Activated CD8-positive, alpha-beta memory T cell treated with anti-CD3 and anti-CD28 coated beads for 48 hours (primary cell): ENCODE results near the gene SYNRG.

Experiments
- DNase-seq, 3 experiments: peaks; one replicate each; pipeline ENCODE4 v3.0.0-alpha.2; 2020; ENCODE audit warnings: low read depth in 2 of 3, low spot score in 2 of 3

SYNRG gene

DNA sequence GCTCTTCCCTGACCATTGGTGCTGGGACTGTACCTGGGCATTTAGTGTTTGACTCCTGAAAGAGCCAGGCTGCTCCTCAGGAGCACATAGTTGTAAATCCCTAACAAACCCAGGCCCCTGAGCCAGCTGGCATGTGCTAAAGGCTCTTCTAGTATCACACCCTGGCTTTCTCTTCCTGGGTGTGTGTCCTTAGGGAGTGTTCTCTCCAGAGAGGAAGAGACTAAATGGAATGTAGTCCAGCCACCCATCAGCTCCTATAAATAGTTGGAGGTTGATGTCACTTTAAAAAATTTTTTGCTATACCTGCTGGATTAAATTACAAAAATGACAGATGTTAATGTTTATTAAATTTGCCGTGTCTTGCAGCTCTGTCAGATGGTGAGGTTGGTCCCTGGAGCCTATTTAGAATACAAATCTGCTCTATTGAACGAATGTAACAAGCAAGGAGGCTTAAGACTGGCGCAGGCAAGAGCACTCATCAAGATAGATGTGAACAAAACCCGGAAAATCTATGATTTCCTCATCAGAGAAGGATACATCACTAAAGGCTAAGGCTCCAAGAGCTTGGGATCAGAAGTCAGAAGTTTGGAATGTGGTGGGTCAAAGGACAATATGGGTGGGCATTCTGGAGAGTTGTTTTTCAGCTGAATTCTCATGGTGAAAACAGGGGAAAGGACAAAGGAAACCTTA lies 132.6 kb downstream of the SYNRG start:
- no peak for DNase-seq

DNA sequence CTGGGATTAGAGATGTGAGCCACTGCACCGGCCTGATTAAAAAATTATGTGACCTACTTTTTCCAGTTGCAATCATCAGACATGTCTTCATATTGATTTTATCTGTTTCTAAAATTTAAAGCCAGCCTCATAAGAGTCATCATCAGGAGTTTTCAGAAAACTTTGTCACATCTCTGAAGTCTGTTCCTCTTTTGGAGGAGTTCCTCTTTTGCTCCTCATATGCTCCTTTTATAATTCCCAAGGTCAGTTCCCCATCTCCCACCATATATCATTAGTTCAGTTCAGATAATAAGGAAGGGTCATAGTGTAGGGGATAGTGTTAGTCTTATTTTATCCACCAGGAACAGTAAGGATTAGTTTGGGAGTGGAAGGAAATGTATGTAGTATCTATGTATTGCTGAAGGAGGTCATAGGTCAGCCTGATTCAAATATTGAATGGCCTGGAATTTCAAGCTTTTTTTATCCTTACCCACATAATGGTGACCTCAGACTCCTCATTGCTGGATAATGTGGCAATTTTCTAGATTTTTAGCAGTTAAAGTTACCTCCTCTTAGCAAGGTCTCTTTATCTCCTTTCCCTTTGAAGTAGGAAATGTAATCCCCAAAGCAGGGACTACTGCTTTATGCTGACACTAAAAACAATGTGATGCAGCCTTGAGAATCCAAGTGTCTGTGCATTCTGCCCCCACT lies 133.3 kb downstream of the SYNRG start:
- no peak for DNase-seq

DNA sequence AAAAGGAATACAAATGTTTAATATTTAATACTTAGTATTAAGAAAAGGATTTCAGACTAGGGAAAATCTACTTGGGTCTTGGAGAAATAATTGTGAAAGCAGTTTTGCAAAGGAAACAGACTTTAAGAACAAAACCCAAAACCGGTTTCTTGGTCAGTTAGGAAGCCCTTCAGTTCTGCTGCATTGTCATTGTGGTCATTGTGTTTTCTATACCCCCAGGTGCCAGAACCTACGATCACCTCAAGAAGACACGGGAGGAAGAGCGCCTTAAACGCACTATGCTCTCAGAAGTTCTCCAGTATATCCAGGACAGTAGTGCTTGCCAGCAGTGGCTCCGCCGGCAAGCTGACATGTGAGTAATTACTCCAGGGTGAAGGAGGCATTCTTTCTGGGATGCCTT lies 139.0 kb downstream of the SYNRG start:
- no peak for DNase-seq

DNA sequence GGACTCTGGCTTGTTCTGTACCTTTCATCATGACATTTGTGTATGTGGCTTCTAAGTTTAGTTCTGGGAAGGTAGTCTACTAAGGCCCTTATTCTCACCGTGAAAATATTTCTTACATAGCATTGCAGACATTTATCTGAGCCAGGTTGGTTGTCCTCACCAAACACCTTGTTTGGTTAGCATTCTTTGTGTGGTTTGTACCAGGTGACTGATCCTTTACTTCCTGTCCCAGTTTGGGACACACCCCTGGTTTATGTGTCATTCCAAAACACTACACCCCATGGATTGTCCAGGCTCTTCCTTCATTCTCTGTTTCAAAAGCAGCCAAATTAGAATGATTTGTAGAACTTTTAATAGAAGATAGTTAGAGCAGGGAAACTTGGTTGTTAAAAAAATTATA lies 142.7 kb downstream of the SYNRG start:
- no peak for DNase-seq

DNA sequence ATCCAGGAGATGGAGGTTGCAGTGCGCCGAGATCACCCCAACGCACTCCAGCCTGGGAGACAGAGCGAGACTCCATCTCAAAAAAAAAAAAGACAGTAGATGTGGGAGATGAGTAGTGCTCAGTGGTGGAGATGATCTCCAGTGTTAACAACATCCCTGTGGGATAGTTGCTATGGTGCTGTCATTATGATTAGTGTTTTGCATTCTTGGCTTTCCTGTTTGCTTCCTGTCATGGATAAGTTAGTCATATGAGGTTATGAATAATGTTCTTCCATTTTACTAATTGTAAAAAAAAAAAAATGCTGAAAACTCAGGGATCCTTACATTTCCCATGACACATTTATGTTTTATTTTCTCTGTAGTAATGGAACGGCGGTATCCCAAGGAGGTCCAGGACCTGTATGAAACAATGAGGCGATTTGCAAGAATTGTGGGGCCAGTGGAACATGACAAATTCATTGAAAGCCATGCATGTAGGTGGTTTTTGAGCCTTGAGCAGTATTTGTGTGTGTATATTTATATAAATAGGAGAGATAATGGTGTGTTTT lies 144.1 kb downstream of the SYNRG start:
- no peak for DNase-seq
